PC-9 (cell line): ENCODE results near the gene ERRFI1.

Experiments used
- EZH2 ChIP-seq: fragments of 200-600 bp; sonication (generic); IDR thresholded peaks from 2 replicates; pipeline ENCODE4 v1.8.0; 2017; ENCODE audit warnings: antibody characterized with exemption, low read depth
- TF ChIP-seq, protein P1 (sequence below): fragments of 200-600 bp; sonication (generic); conservative IDR thresholded peaks from 2 replicates; pipeline ENCODE4 v1.6.1; 2017; ENCODE audit warnings: mixed run types, antibody characterized with exemption, mild to moderate bottlenecking, moderate library complexity

DNA sequence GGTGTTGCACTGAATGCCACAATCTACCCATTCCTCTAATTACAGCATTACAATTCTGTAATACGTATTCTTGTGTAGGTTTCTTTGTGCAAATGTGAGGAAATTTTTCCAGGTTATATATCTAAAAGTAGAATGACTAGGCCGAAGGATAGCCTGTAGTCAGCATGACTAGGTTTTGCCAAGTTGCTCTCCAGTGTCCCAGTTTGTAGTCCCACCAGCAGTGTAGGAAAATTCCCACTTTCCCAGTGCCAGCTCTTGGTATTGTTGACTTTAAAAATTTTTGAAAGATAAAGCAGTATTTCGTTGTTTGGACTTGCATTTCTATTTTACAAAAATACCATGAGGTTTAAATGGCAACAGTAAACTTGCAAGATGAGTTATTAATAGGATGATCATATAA lies 61.6 kb downstream of the ERRFI1 start:
- TF ChIP-seq, protein P1, sequence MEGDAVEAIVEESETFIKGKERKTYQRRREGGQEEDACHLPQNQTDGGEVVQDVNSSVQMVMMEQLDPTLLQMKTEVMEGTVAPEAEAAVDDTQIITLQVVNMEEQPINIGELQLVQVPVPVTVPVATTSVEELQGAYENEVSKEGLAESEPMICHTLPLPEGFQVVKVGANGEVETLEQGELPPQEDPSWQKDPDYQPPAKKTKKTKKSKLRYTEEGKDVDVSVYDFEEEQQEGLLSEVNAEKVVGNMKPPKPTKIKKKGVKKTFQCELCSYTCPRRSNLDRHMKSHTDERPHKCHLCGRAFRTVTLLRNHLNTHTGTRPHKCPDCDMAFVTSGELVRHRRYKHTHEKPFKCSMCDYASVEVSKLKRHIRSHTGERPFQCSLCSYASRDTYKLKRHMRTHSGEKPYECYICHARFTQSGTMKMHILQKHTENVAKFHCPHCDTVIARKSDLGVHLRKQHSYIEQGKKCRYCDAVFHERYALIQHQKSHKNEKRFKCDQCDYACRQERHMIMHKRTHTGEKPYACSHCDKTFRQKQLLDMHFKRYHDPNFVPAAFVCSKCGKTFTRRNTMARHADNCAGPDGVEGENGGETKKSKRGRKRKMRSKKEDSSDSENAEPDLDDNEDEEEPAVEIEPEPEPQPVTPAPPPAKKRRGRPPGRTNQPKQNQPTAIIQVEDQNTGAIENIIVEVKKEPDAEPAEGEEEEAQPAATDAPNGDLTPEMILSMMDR: no peak
- no peak for TF ChIP-seq EZH2
